B cell (primary cell): ENCODE data around the gene ABCG2. TPM values are rescaled to one million over a fixed set of nuclear protein-coding genes. Genes with fewer than 3 reads are reported as not detected.

Experiments used
- ATAC-seq: fragments of 200-7000 bp; cut with Tn5 transposase; one replicate; pipeline ENCODE4 v1.10.0; 2021; ENCODE audit warnings: low read depth, mild to moderate bottlenecking, moderate number of reproducible peaks, moderate library complexity
- CTCF ChIA-PET: fragments of 350-600 bp; sonication (Branson Sonifier 250); formaldehyde crosslinking; loops from one replicate; lab custom pipeline; 2021; ENCODE audit warnings: antibody characterized with exemption, inconsistent platforms; lab: Charles Lee
- POLR2A ChIA-PET: fragments of 350-600 bp; sonication (Branson Sonifier 250); formaldehyde crosslinking; loops from one replicate; lab custom pipeline; 2021; ENCODE audit warnings: antibody characterized with exemption; lab: Charles Lee
- DNase-seq: peaks from one replicate; pipeline ENCODE4 v3.0.0; 2013
- H2AFZ ChIP-seq: 2 replicates; pipeline ENCODE4 v1.6.1; 2012; ENCODE audit warnings: mild to moderate bottlenecking, low read depth, low read length; ENCODE audit not compliant: insufficient read depth, poor library complexity, severe bottlenecking
- H3K27ac ChIP-seq, 2 donors: 1 replicate in 1 of 2; 2 replicates in 1 of 2; pipeline ENCODE4 v1.5.1; 2012 to 2013; ENCODE audit warnings: low read length in 2 of 2, mild to moderate bottlenecking in 2 of 2, moderate library complexity in 1 of 2
- H3K27me3 ChIP-seq, 4 experiments: fragments of 200-600 bp in 1 of 4; sonication (generic) in 1 of 4; replicated peaks in 1 of 4; 1 replicate in 2 of 4; 2 replicates in 2 of 4; pipeline versions ENCODE4 v1.6.1 to v1.7.0; 2013 to 2016; ENCODE audit warnings: low read length in 3 of 4, mild to moderate bottlenecking in 2 of 4, mixed read lengths in 1 of 4, moderate library complexity in 1 of 4; ENCODE audit not compliant: insufficient read depth in 4 of 4, control insufficient read depth in 3 of 4; ENCODE audit errors: control extremely low read depth in 1 of 4
- H3K36me3 ChIP-seq, 2 experiments: replicated peaks in 1 of 2; 1 replicate in 1 of 2; 2 replicates in 1 of 2; pipeline versions ENCODE4 v1.6.1 to v1.7.1; 2013; ENCODE audit warnings: low read length in 1 of 2; ENCODE audit not compliant: insufficient read depth in 2 of 2, control insufficient read depth in 1 of 2; ENCODE audit errors: control extremely low read depth in 1 of 2, extremely low read depth in 1 of 2
- H3K4me1 ChIP-seq, 2 donors: fragments of 200-600 bp in 1 of 2; sonication (generic) in 1 of 2; 1 replicate in 1 of 2; 2 replicates in 1 of 2; pipeline versions ENCODE4 v1.5.1 to v1.6.1; 2013 to 2017; ENCODE audit warnings: low read length in 2 of 2; ENCODE audit not compliant: control insufficient read depth in 2 of 2, insufficient read depth in 2 of 2
- H3K4me2 ChIP-seq: replicated peaks from 2 replicates; pipeline ENCODE3; 2012; ENCODE audit warnings: mild to moderate bottlenecking, low read depth, low read length; ENCODE audit not compliant: poor library complexity, severe bottlenecking
- H3K4me3 ChIP-seq, 5 experiments: fragments of 200-600 bp in 1 of 5; sonication (generic) in 1 of 5; 1 replicate in 3 of 5; 2 replicates in 2 of 5; pipeline versions ENCODE4 v1.5.1 to v1.7.0; 2011 to 2016; ENCODE audit warnings: low read length in 4 of 5, mild to moderate bottlenecking in 4 of 5, low read depth in 2 of 5, control low read depth in 1 of 5, moderate library complexity in 1 of 5; ENCODE audit not compliant: insufficient read depth in 1 of 5; ENCODE audit errors: control extremely low read depth in 1 of 5, extremely low read depth in 1 of 5
- H3K79me2 ChIP-seq: fragments of 200-600 bp; sonication (generic); one replicate; pipeline ENCODE4 v1.6.0; 2016; ENCODE audit warnings: low read length; ENCODE audit not compliant: control insufficient read depth, insufficient read depth
- H3K9ac ChIP-seq: fragments of 200-600 bp; sonication (generic); 2 replicates; pipeline ENCODE4 v1.6.1; 2017; ENCODE audit warnings: mild to moderate bottlenecking, low read length, moderate library complexity
- H3K9me3 ChIP-seq, 3 donors: one replicate each; pipeline versions ENCODE4 v1.6.1 to v1.7.1; 2013; ENCODE audit warnings: low read length in 2 of 3; ENCODE audit not compliant: control insufficient read depth in 2 of 3, insufficient read depth in 1 of 3; ENCODE audit errors: control extremely low read depth in 1 of 3
- H4K20me1 ChIP-seq: 2 replicates; pipeline ENCODE4 v1.6.0; 2012; ENCODE audit warnings: mild to moderate bottlenecking, low read length; ENCODE audit not compliant: insufficient read depth, control insufficient read depth, poor library complexity, severe bottlenecking
- H3K27ac Mint-ChIP-seq: one replicate; pipeline ENCODE4 v1.8.0; 2021; ENCODE audit warnings: mixed read lengths
- H3K27me3 Mint-ChIP-seq: one replicate; pipeline ENCODE4 v1.8.0; 2021; ENCODE audit warnings: mixed read lengths
- H3K4me1 Mint-ChIP-seq: one replicate; pipeline ENCODE4 v1.8.0; 2021; ENCODE audit warnings: mixed read lengths
- H3K4me3 Mint-ChIP-seq: one replicate; pipeline ENCODE4 v1.8.0; 2021; ENCODE audit warnings: mixed read lengths
- H3K9me3 Mint-ChIP-seq: one replicate; pipeline ENCODE4 v1.8.0; 2022; ENCODE audit warnings: mixed read lengths; ENCODE audit not compliant: insufficient read depth
- EZH2 ChIP-seq: IDR thresholded peaks from 2 replicates; pipeline ENCODE4 v1.6.1; 2012; ENCODE audit warnings: borderline replicate concordance, low read depth, mild to moderate bottlenecking, moderate library complexity, low read length; ENCODE audit not compliant: insufficient read depth, poor library complexity, severe bottlenecking
- WGBS: methylation state at CpG from one replicate; pipeline ENCODE4 v1.1.5; 2013; ENCODE audit warnings: missing lambda C conversion rate; ENCODE audit not compliant: insufficient coverage; 5-methylcytosine and 5-hydroxymethylcytosine counted together
- intact Hi-C: fragments of 100-400 bp; cut with micrococcal nuclease; formaldehyde crosslinking; loops from one replicate; pipeline ENCODE4 v1.10.0; 2022
- polyA plus RNA-seq: library from polyadenylated mRNA; depleted of rRNA; stranded (reverse); fragments of >200 nt; gene quantifications from 2 replicates; pipeline ENCODE4 v1.2.3, GENCODE V29; 2012
- total RNA-seq, 2 donors: library from RNA; stranded (reverse); fragments of 120-200 nt in 1 of 2; gene quantifications; 1 replicate in 1 of 2; 2 replicates in 1 of 2; pipeline versions ENCODE4 v1.2.3 to v1.2.4, GENCODE V29; 2013 to 2022
- TF ChIP-seq, protein P1 (sequence below): fragments of 200-600 bp; IDR thresholded peaks from one replicate; pipeline ENCODE4 v1.8.0; 2022; ENCODE audit warnings: antibody characterized with exemption, mild to moderate bottlenecking

The ABCG2 gene
- total and polyA plus RNA-seq, 2 donors (not counting 1 experiment from before 2014, with no cell fraction given) = 0.01 TPM; not detected in 1

DNA sequence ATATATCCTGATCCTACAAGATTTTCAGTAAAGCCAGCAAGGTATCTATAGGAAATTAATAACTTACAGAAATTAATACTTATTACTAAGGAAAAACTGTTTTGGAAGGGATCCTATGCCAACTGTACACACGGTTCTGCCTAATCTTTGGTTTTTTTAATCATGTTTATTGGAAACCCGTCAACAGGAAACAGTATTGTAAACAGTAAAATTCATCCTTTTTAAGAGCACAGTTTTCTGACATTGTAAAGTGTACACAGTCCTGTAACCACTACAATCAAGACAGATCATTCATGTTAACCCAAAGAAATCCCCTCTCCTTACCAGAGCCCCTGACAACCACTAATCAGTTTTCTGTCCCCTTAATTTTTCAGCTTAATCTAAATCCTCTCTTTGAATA is 9.9 kb downstream of the ABCG2 start:
- ATAC-seq (no peak), DNase-seq (no peak)
- no peaks in the 10 kb centered on the region for H3K79me2 ChIP-seq
- H3K9me3 ChIP-seq = no peaks in the 10 kb centered on the region
- no peaks in the 10 kb centered on the region for H3K27me3 ChIP-seq
- Mint-ChIP-seq H3K27me3 (peaks cover 7% of the 10 kb centered on the region), H3K27ac (no peak overlapping the region), H3K9me3 (no peaks in the 10 kb centered on the region), H3K4me1 (no peaks in the 10 kb centered on the region), H3K4me3 (no peak overlapping the region)
- no peak overlapping the region for H3K4me2 ChIP-seq
- H3K4me3 ChIP-seq = no peak overlapping the region
- CTCF ChIA-PET = no interaction called here
- TF ChIP-seq, protein P1, sequence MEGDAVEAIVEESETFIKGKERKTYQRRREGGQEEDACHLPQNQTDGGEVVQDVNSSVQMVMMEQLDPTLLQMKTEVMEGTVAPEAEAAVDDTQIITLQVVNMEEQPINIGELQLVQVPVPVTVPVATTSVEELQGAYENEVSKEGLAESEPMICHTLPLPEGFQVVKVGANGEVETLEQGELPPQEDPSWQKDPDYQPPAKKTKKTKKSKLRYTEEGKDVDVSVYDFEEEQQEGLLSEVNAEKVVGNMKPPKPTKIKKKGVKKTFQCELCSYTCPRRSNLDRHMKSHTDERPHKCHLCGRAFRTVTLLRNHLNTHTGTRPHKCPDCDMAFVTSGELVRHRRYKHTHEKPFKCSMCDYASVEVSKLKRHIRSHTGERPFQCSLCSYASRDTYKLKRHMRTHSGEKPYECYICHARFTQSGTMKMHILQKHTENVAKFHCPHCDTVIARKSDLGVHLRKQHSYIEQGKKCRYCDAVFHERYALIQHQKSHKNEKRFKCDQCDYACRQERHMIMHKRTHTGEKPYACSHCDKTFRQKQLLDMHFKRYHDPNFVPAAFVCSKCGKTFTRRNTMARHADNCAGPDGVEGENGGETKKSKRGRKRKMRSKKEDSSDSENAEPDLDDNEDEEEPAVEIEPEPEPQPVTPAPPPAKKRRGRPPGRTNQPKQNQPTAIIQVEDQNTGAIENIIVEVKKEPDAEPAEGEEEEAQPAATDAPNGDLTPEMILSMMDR = no peak
- no peak for TF ChIP-seq EZH2
- POLR2A ChIA-PET = no interaction called here
- H2AFZ ChIP-seq = no peak overlapping the region
- H3K36me3 ChIP-seq = no peaks in the 10 kb centered on the region
- no peaks in the 10 kb centered on the region for H4K20me1 ChIP-seq
- no peak overlapping the region for H3K9ac ChIP-seq
- no peaks in the 10 kb centered on the region for H3K4me1 ChIP-seq
- WGBS = no CpG with 5 or more reads among the region's 2 CpGs
- intact Hi-C loops = no loop called here
- H3K27ac ChIP-seq = no peak overlapping the region

DNA sequence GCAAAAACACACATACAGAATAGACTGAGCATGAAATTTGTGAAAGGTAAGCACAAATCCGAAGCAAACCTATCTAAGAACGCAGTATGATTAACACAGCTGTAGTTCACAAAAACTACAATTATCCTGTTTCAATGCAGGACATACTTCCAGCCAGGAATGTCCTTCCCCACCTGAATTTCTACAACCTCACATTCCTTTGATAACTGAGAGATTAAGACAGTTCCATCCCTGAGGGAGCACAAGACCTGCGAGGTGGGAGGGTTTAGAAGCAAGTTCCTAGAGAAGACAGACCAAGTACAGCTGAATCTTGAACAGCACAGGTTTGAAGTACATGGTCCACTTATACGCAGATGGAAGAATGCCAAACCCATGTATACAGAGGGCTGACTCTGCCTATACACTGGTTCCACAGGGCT is 10.6 kb downstream of the ABCG2 start:
- Mint-ChIP-seq H3K27ac (no peak overlapping the region), H3K4me1 (no peaks in the 10 kb centered on the region), H3K27me3 (peaks cover 7% of the 10 kb centered on the region), H3K9me3 (no peaks in the 10 kb centered on the region), H3K4me3 (no peak overlapping the region)
- ChIA-PET CTCF (no interaction called here), POLR2A (no interaction called here)
- H3K4me3 ChIP-seq = no peak overlapping the region
- DNase-seq = no peak
- 97% methylated on average over 4 of the region's 4 CpGs for WGBS
- H3K9me3 ChIP-seq = no peaks in the 10 kb centered on the region
- intact Hi-C loops = no loop called here
- no peak overlapping the region for H3K27ac ChIP-seq
- no peaks in the 10 kb centered on the region for H3K79me2 ChIP-seq
- no peaks in the 10 kb centered on the region for H4K20me1 ChIP-seq
- no peaks in the 10 kb centered on the region for H3K36me3 ChIP-seq
- no peak overlapping the region for H3K4me2 ChIP-seq
- no peak for TF ChIP-seq EZH2
- TF ChIP-seq, protein P1 = no peak
- no peak for ATAC-seq
- no peak overlapping the region for H3K9ac ChIP-seq
- no peak overlapping the region for H2AFZ ChIP-seq
- no peaks in the 10 kb centered on the region for H3K4me1 ChIP-seq
- H3K27me3 ChIP-seq = no peaks in the 10 kb centered on the region
